Neural crest cell (in vitro differentiated cells): ENCODE measurements around the gene PTPN12. TPM values are rescaled to one million over a fixed set of nuclear protein-coding genes. Genes with fewer than 3 reads are reported as not detected.

Experiments
- DNase-seq: peaks from one replicate; pipeline ENCODE4 v3.0.0; 2021; ENCODE audit warnings: low read depth, mixed read lengths, low spot score
- H3K27ac Mint-ChIP-seq: one replicate; pipeline ENCODE4 v1.8.0; 2021; ENCODE audit warnings: mild to moderate bottlenecking, mixed read lengths; ENCODE audit not compliant: unreplicated experiment
- H3K27me3 Mint-ChIP-seq: 2 replicates; pipeline ENCODE4 v1.8.0; 2021; ENCODE audit warnings: low read depth, mild to moderate bottlenecking, mixed read lengths
- H3K36me3 Mint-ChIP-seq: 2 replicates; pipeline ENCODE4 v1.8.0; 2021; ENCODE audit warnings: low read depth, mild to moderate bottlenecking, mixed read lengths
- H3K4me1 Mint-ChIP-seq: 2 replicates; pipeline ENCODE4 v1.8.0; 2021; ENCODE audit warnings: mixed read lengths
- H3K4me3 Mint-ChIP-seq: one replicate; pipeline ENCODE4 v1.8.0; 2021; ENCODE audit warnings: mild to moderate bottlenecking, mixed read lengths
- H3K9me3 Mint-ChIP-seq: 2 replicates; pipeline ENCODE4 v1.8.0; 2021; ENCODE audit warnings: mixed read lengths
- total RNA-seq: library from RNA; stranded (reverse); gene quantifications from 2 replicates; pipeline ENCODE4 v1.2.1, GENCODE V29; 2021
- TF ChIP-seq, protein P1 (sequence below): fragments of 200-600 bp; sonication (generic); conservative IDR thresholded peaks from 2 replicates; pipeline ENCODE4 v1.5.0; 2021; ENCODE audit warnings: antibody characterized with exemption, mild to moderate bottlenecking

PTPN12 gene
- total RNA-seq, 1 donor from 2014 or later, result 88.2 TPM

- TF ChIP-seq, protein P1, sequence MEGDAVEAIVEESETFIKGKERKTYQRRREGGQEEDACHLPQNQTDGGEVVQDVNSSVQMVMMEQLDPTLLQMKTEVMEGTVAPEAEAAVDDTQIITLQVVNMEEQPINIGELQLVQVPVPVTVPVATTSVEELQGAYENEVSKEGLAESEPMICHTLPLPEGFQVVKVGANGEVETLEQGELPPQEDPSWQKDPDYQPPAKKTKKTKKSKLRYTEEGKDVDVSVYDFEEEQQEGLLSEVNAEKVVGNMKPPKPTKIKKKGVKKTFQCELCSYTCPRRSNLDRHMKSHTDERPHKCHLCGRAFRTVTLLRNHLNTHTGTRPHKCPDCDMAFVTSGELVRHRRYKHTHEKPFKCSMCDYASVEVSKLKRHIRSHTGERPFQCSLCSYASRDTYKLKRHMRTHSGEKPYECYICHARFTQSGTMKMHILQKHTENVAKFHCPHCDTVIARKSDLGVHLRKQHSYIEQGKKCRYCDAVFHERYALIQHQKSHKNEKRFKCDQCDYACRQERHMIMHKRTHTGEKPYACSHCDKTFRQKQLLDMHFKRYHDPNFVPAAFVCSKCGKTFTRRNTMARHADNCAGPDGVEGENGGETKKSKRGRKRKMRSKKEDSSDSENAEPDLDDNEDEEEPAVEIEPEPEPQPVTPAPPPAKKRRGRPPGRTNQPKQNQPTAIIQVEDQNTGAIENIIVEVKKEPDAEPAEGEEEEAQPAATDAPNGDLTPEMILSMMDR, result no peak
- H3K36me3 Mint-ChIP-seq, result peaks cover 8% of the 10 kb centered on the region
These were observed 50.2 kb downstream of the PTPN12 start for GRCh38 chr7:77587272-77587671.

DNA sequence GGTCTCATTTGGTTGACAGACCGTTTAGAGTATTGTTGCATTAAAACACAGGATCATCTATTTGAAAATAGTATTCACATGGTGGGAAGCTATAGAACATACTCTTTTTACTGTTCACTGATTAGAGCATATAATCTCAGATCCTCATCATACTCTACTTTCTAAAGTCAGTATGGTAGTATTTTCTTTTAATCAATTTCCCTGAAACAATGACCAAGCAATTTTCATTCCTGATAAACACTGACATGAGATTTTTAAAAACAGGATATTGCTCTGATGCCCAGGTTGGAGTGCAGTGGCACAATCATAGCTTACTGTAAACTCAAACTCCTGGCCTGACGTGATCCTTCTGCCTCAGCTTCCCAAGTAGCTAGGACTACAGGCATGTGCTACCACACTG is 63.9 kb downstream of the PTPN12 start:
- H3K36me3 Mint-ChIP-seq, result peaks cover 10% of the 10 kb centered on the region
- no peaks in the 10 kb centered on the region for H3K4me1 Mint-ChIP-seq
- TF ChIP-seq, protein P1, result no peak
- H3K9me3 Mint-ChIP-seq, result no peaks in the 10 kb centered on the region
- H3K27ac Mint-ChIP-seq, result no peak overlapping the region
- H3K4me3 Mint-ChIP-seq, result no peak overlapping the region
- no peaks in the 10 kb centered on the region for H3K27me3 Mint-ChIP-seq
- no peak for DNase-seq

More at GRCh38 chr7:77587272-77587671, 50.2 kb downstream of the PTPN12 start:
- DNase-seq, result no peak
- H3K27me3 Mint-ChIP-seq, result no peaks in the 10 kb centered on the region
- H3K27ac Mint-ChIP-seq, result no peak overlapping the region
- no peaks in the 10 kb centered on the region for H3K9me3 Mint-ChIP-seq
- no peaks in the 10 kb centered on the region for H3K4me1 Mint-ChIP-seq
- no peak overlapping the region for H3K4me3 Mint-ChIP-seq

- H3K4me1 Mint-ChIP-seq, result no peaks in the 10 kb centered on the region
- no peaks in the 10 kb centered on the region for H3K9me3 Mint-ChIP-seq
- H3K27me3 Mint-ChIP-seq, result no peaks in the 10 kb centered on the region
- no peak overlapping the region for H3K4me3 Mint-ChIP-seq
- TF ChIP-seq, protein P1, result no peak
- DNase-seq, result no peak
- no peak overlapping the region for H3K27ac Mint-ChIP-seq
- peaks cover 14% of the 10 kb centered on the region for H3K36me3 Mint-ChIP-seq
These were observed 69.5 kb downstream of the PTPN12 start for GRCh38 chr7:77606562-77606961.

GRCh38 chr7:77619314-77619713 is 82.2 kb downstream of the PTPN12 start:
- DNase-seq, result no peak
- Mint-ChIP-seq H3K4me1 (peaks cover 18% of the 10 kb centered on the region), H3K4me3 (no peak overlapping the region), H3K27ac (no peak overlapping the region), H3K9me3 (no peaks in the 10 kb centered on the region), H3K36me3 (peaks cover 12% of the 10 kb centered on the region), H3K27me3 (no peaks in the 10 kb centered on the region)
- TF ChIP-seq, protein P1, result no peak

- Mint-ChIP-seq H3K27ac (no peak overlapping the region), H3K9me3 (no peaks in the 10 kb centered on the region), H3K4me1 (no peaks in the 10 kb centered on the region), H3K4me3 (no peak overlapping the region), H3K27me3 (no peaks in the 10 kb centered on the region), H3K36me3 (peaks cover 16% of the 10 kb centered on the region)
- DNase-seq, result no peak
- TF ChIP-seq, protein P1, result no peak
These were observed 89.7 kb downstream of the PTPN12 start for GRCh38 chr7:77626586-77627308.
